Esophagus (tissue), 2 donors: Measurements from ENCODE around the gene RO60. TPM values are rescaled to one million over a fixed set of nuclear protein-coding genes. Genes with fewer than 3 reads are reported as not detected.

Source experiments
- H3K27ac ChIP-seq, 2 donors: one replicate each; pipeline ENCODE4 v1.5.1; 2013; ENCODE audit warnings: low read depth in 2 of 2, mild to moderate bottlenecking in 2 of 2, inconsistent platforms in 1 of 2, low read length in 1 of 2, moderate library complexity in 1 of 2
- H3K27me3 ChIP-seq, 2 donors: one replicate each; pipeline ENCODE4 v1.6.1; 2013; ENCODE audit warnings: low read length in 2 of 2, control low read depth in 1 of 2, mild to moderate bottlenecking in 1 of 2; ENCODE audit not compliant: insufficient read depth in 2 of 2, control insufficient read depth in 1 of 2
- H3K36me3 ChIP-seq, 2 donors: one replicate each; pipeline ENCODE4 v1.6.1; 2013; ENCODE audit warnings: low read length in 1 of 2; ENCODE audit not compliant: control insufficient read depth in 2 of 2, insufficient read depth in 2 of 2
- H3K4me1 ChIP-seq, 2 donors: one replicate each; pipeline ENCODE4 v1.6.1; 2013; ENCODE audit warnings: low read length in 1 of 2; ENCODE audit not compliant: control insufficient read depth in 2 of 2, insufficient read depth in 2 of 2
- H3K4me3 ChIP-seq, 2 donors: one replicate each; pipeline ENCODE4 v1.5.1; 2013; ENCODE audit warnings: low read length in 2 of 2, mild to moderate bottlenecking in 2 of 2, low read depth in 1 of 2, moderate library complexity in 1 of 2
- H3K9me3 ChIP-seq, 2 donors: one replicate each; pipeline ENCODE4 v1.6.1; 2013; ENCODE audit warnings: mild to moderate bottlenecking in 2 of 2, low read depth in 1 of 2, low read length in 1 of 2, moderate library complexity in 1 of 2; ENCODE audit not compliant: control insufficient read depth in 2 of 2, insufficient read depth in 1 of 2
- WGBS, 2 donors: extraction: QIAGEN DNeasy Blood & Tissue Kit; methylation state at CpG; one replicate each; pipeline ENCODE4 v1.1.7; 2013; 5-methylcytosine and 5-hydroxymethylcytosine counted together
- polyA plus RNA-seq, 2 donors: library from polyadenylated mRNA; stranded (reverse); fragments of 200-250 nt; gene quantifications; one replicate each; pipeline ENCODE4 v1.2.3, GENCODE V29; 2013
- donor health status: healthy with polysubstance abuse.
- donor health status: Bipolar disorder and iron deficiency.

RO60 gene
- polyA plus RNA-seq, 2 donors: 4.5 to 5.8 TPM

- no peaks in the 10 kb centered on the region for H3K4me1 ChIP-seq
- H3K4me3 ChIP-seq: peak overlapping the region in 1 of 2 donors; percentile 90
- WGBS, 2 donors: 10 to 11% methylated on average over 4 of the region's 4 CpGs
- no peaks in the 10 kb centered on the region for H3K36me3 ChIP-seq
- H3K27ac ChIP-seq: no peak overlapping the region
- H3K27me3 ChIP-seq: no peaks in the 10 kb centered on the region
- no peaks in the 10 kb centered on the region for H3K9me3 ChIP-seq
Measured at GRCh38 chr1:193060406-193060805, 994 bp downstream of the RO60 start.

GRCh38 chr1:193060938-193061337 lies 1.5 kb downstream of the RO60 start:
- peak overlapping the region in 1 of 2 donors; percentile 90 for H3K4me3 ChIP-seq
- H3K36me3 ChIP-seq: no peaks in the 10 kb centered on the region
- H3K4me1 ChIP-seq: no peaks in the 10 kb centered on the region
- H3K27me3 ChIP-seq: no peaks in the 10 kb centered on the region
- WGBS, 2 donors: 9 to 14% methylated on average over 2 of the region's 2 CpGs
- no peak overlapping the region for H3K27ac ChIP-seq
- no peaks in the 10 kb centered on the region for H3K9me3 ChIP-seq

- H3K4me1 ChIP-seq: no peaks in the 10 kb centered on the region
- no peaks in the 10 kb centered on the region for H3K9me3 ChIP-seq
- H3K27ac ChIP-seq: no peak overlapping the region
- no peaks in the 10 kb centered on the region for H3K27me3 ChIP-seq
- 88 to 89% methylated on average over 4 of the region's 4 CpGs for WGBS, 2 donors
- H3K4me3 ChIP-seq: no peak overlapping the region
- H3K36me3 ChIP-seq: no peaks in the 10 kb centered on the region
Measured at GRCh38 chr1:193062698-193063463, 3.5 kb downstream of the RO60 start.

- H3K27me3 ChIP-seq: no peaks in the 10 kb centered on the region
- no peak overlapping the region for H3K4me3 ChIP-seq
- H3K27ac ChIP-seq: no peak overlapping the region
- no peaks in the 10 kb centered on the region for H3K4me1 ChIP-seq
- H3K9me3 ChIP-seq: no peaks in the 10 kb centered on the region
- H3K36me3 ChIP-seq: no peaks in the 10 kb centered on the region
Measured at GRCh38 chr1:193065954-193066353, 6.5 kb downstream of the RO60 start.

GRCh38 chr1:193066606-193067005 lies 7.2 kb downstream of the RO60 start:
- Histone ChIP-seq H3K9me3 (no peaks in the 10 kb centered on the region), H3K36me3 (no peaks in the 10 kb centered on the region), H3K27ac (no peak overlapping the region), H3K4me3 (no peak overlapping the region), H3K27me3 (no peaks in the 10 kb centered on the region), H3K4me1 (no peaks in the 10 kb centered on the region)
- 84 to 91% methylated on average over 4 of the region's 4 CpGs for WGBS, 2 donors

GRCh38 chr1:193068013-193068412 lies 8.6 kb downstream of the RO60 start:
- no peaks in the 10 kb centered on the region for H3K4me1 ChIP-seq
- no peaks in the 10 kb centered on the region for H3K9me3 ChIP-seq
- no peak overlapping the region for H3K27ac ChIP-seq
- H3K4me3 ChIP-seq: no peak overlapping the region
- no peaks in the 10 kb centered on the region for H3K36me3 ChIP-seq
- H3K27me3 ChIP-seq: no peaks in the 10 kb centered on the region

- Histone ChIP-seq H3K36me3 (no peaks in the 10 kb centered on the region), H3K9me3 (no peaks in the 10 kb centered on the region), H3K4me1 (no peaks in the 10 kb centered on the region), H3K4me3 (no peak overlapping the region), H3K27ac (no peak overlapping the region), H3K27me3 (no peaks in the 10 kb centered on the region)
- WGBS, 2 donors: 82 to 85% methylated on average over 4 of the region's 4 CpGs
Measured at GRCh38 chr1:193069748-193070385, 10.5 kb downstream of the RO60 start.

GRCh38 chr1:193070386-193070753 lies 11.0 kb downstream of the RO60 start:
- Histone ChIP-seq H3K4me3 (no peak overlapping the region), H3K4me1 (no peaks in the 10 kb centered on the region), H3K27ac (no peak overlapping the region), H3K36me3 (no peaks in the 10 kb centered on the region), H3K9me3 (no peaks in the 10 kb centered on the region), H3K27me3 (no peaks in the 10 kb centered on the region)
- WGBS, 2 donors: 65 to 70% methylated on average over 2 of the region's 2 CpGs

- Histone ChIP-seq H3K27me3 (no peaks in the 10 kb centered on the region), H3K4me1 (no peaks in the 10 kb centered on the region), H3K9me3 (no peaks in the 10 kb centered on the region), H3K36me3 (no peaks in the 10 kb centered on the region), H3K27ac (no peak overlapping the region), H3K4me3 (no peak overlapping the region)
- WGBS, 2 donors: 72 to 76% methylated on average over 5 of the region's 5 CpGs
Measured at GRCh38 chr1:193070942-193071341, 11.5 kb downstream of the RO60 start.

- no peak overlapping the region for H3K27ac ChIP-seq
- no peaks in the 10 kb centered on the region for H3K27me3 ChIP-seq
- H3K36me3 ChIP-seq: peaks cover 0 to 3% of the 10 kb centered on the region in 2 donors
- no peaks in the 10 kb centered on the region for H3K9me3 ChIP-seq
- H3K4me3 ChIP-seq: no peak overlapping the region
- no peaks in the 10 kb centered on the region for H3K4me1 ChIP-seq
Measured at GRCh38 chr1:193077991-193078390, 18.6 kb downstream of the RO60 start.
